ENCODE measurements around the gene CCDC187. TPM values are rescaled to one million over a fixed set of nuclear protein-coding genes. Genes with fewer than 3 reads are reported as not detected.

The CCDC187 gene
- total and polyA plus RNA-seq, 3 donors from 2014 or later = 13.8 to 61.5 (median 33.4) TPM

GRCh38 chr9:136289651-136290507, 14.0 kb downstream of the CCDC187 start:
- H3K27ac ChIP-seq = no peak overlapping the region
- no peak overlapping the region for H3K4me3 ChIP-seq
- no peaks in the 10 kb centered on the region for H3K27me3 ChIP-seq
- no peaks in the 10 kb centered on the region for H3K9me3 ChIP-seq
- no peaks in the 10 kb centered on the region for H3K36me3 ChIP-seq (ENCODE audit: low read depth, missing control alignments)
- intact Hi-C loops (cut with DNase I; ENCODE audit: low total_unique reads) = no loop called here
- 87 to 91% methylated on average over 16 to 24 of the region's 30 CpGs for WGBS, 2 donors
- H3K4me1 ChIP-seq = no peaks in the 10 kb centered on the region
- DNase-seq = no peak
- TF ChIP-seq POLR2A (IDR thresholded peaks at IDR 0.05) (no peak), CTCF (IDR thresholded peaks at IDR 0.05) (no peak)

DNA sequence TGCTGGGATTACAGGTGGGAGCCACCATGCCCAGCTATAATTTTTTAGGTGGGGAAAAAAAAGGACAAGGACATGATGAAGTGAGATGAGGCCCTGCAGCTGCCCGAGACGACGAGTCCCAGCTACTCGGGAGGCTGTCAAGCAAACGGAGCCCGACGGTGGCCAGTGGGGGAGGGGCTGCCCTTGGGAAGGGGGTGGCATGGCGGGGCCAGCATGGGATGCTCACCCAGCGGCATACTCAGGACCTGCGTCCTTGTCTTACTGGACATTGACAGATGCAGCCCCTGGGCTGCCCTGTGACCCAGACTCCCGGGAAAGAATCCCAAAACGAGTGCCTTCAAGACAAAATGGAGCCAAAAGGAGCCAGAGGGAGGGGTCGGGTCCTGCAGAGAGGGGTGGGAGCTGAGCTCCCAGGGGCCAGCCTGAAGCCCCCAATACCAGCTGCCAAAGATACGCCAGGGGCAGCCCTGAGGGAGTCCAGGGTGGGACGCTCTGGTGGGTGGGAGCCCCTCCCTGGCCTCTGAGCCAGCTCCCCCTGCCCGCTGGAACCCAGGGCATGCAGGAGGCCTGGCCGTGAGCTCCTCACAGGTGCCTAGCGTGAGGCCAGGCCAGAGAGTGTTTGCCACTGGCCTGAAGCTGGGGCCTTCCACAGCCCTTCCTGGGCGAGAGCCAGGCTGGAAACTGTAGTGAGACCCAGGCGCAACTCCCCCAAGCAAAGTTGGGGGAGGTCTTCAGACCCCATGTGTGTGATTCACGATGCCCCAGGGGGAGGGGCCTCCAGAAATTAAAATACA, 15.7 kb downstream of the CCDC187 start:
- no peak for TF ChIP-seq POLR2A (IDR thresholded peaks at IDR 0.05)
- TF ChIP-seq CTCF (IDR thresholded peaks at IDR 0.05) = no peak
- Histone ChIP-seq H3K36me3 (ENCODE audit: low read depth, missing control alignments) (no peaks in the 10 kb centered on the region), H3K27me3 (no peaks in the 10 kb centered on the region), H3K27ac (no peak overlapping the region), H3K4me1 (peaks cover 4% of the 10 kb centered on the region), H3K9me3 (no peaks in the 10 kb centered on the region), H3K4me3 (no peak overlapping the region)
- WGBS, 2 donors = 60 to 68% methylated on average over 11 to 20 of the region's 21 CpGs
- DNase-seq = no peak
- intact Hi-C loops (cut with DNase I; ENCODE audit: low total_unique reads) = no loop called here

GRCh38 chr9:136286987-136287379, 16.9 kb downstream of the CCDC187 start:
- 89 to 92% methylated on average over 13 of the region's 13 CpGs for WGBS, 2 donors
- Histone ChIP-seq H3K36me3 (ENCODE audit: low read depth, missing control alignments) (no peaks in the 10 kb centered on the region), H3K4me1 (peaks cover 4% of the 10 kb centered on the region), H3K4me3 (no peak overlapping the region), H3K27ac (no peak overlapping the region), H3K9me3 (no peaks in the 10 kb centered on the region), H3K27me3 (no peaks in the 10 kb centered on the region)
- DNase-seq = no peak
- no peak for TF ChIP-seq POLR2A (IDR thresholded peaks at IDR 0.05)
- no peak for TF ChIP-seq CTCF (IDR thresholded peaks at IDR 0.05)
- intact Hi-C loops (cut with DNase I; ENCODE audit: low total_unique reads) = no loop called here

DNA sequence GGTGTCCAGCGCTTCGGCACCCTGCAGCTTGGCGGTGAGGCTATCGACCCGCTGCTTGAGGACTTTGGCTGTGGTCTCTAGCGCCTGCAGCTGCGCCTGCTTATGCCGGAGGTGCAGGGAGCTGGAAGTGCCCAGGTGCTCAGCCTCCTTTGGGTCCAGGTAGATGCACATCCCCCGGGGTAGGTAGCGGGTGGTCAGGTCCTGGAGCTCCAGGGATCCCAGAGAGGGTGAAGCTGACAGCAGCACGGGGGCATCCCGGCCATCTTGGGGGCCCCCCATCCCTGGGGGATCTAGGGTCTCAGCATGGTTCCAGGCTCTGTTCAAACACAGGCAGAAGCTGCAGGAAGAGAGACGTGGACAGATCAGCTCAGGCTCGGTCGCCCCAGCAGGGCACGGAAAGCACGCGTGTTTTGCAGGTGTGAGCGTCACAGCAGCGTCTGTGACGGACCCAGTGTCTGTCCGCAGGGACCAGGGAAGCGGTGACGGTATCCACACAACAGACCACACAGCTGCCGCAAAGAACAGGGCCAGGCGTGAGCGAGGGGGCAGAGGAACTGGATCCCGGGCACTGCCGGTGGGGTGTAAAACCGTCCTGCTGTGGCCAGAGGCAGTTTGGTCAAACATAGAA, 17.4 kb downstream of the CCDC187 start:
- no peaks in the 10 kb centered on the region for H3K27me3 ChIP-seq
- no peak overlapping the region for H3K4me3 ChIP-seq
- H3K9me3 ChIP-seq = no peaks in the 10 kb centered on the region
- WGBS, 2 donors = 84 to 86% methylated on average over 18 to 30 of the region's 30 CpGs
- intact Hi-C loops (cut with DNase I; ENCODE audit: low total_unique reads) = no loop called here
- no peaks in the 10 kb centered on the region for H3K36me3 ChIP-seq (ENCODE audit: low read depth, missing control alignments)
- peaks cover 4% of the 10 kb centered on the region for H3K4me1 ChIP-seq
- no peak for DNase-seq
- no peak overlapping the region for H3K27ac ChIP-seq
- TF ChIP-seq POLR2A (IDR thresholded peaks at IDR 0.05) (no peak), CTCF (IDR thresholded peaks at IDR 0.05) (no peak)
